ENCODE results near the gene WBP1.

The WBP1 gene

GRCh38 chr2:74489906-74490305 is 31.7 kb downstream of the WBP1 start:
- no peak for DNase-seq (ENCODE audit: low read depth)
- no peak overlapping the region for H3K4me3 ChIP-seq (ENCODE audit: low read length)
- TF ChIP-seq CTCF (conservative IDR thresholded peaks at IDR 0.05; ENCODE audit: low read depth, low read length) = no peak

- no peak overlapping the region for H3K4me3 ChIP-seq (ENCODE audit: low read length)
- no peak for TF ChIP-seq CTCF (conservative IDR thresholded peaks at IDR 0.05; ENCODE audit: low read depth, low read length)
- no peak for DNase-seq (ENCODE audit: low read depth)
These were observed 33.7 kb downstream of the WBP1 start for GRCh38 chr2:74491648-74492544.

GRCh38 chr2:74493546-74493945 is 35.3 kb downstream of the WBP1 start:
- no peak for TF ChIP-seq CTCF (conservative IDR thresholded peaks at IDR 0.05; ENCODE audit: low read depth, low read length)
- DNase-seq (ENCODE audit: low read depth) = no peak
- no peak overlapping the region for H3K4me3 ChIP-seq (ENCODE audit: low read length)

GRCh38 chr2:74495440-74495839 is 37.2 kb downstream of the WBP1 start:
- H3K4me3 ChIP-seq (ENCODE audit: low read length) = no peak overlapping the region
- no peak for DNase-seq (ENCODE audit: low read depth)
- TF ChIP-seq CTCF (conservative IDR thresholded peaks at IDR 0.05; ENCODE audit: low read depth, low read length) = no peak

- DNase-seq (ENCODE audit: low read depth) = no peak
- no peak overlapping the region for H3K4me3 ChIP-seq (ENCODE audit: low read length)
- no peak for TF ChIP-seq CTCF (conservative IDR thresholded peaks at IDR 0.05; ENCODE audit: low read depth, low read length)
These were observed 38.9 kb downstream of the WBP1 start for GRCh38 chr2:74496997-74497776.

- no peak for TF ChIP-seq CTCF (conservative IDR thresholded peaks at IDR 0.05; ENCODE audit: low read depth, low read length)
- DNase-seq (ENCODE audit: low read depth) = no peak
- peak overlapping the region; percentile 41 for H3K4me3 ChIP-seq (ENCODE audit: low read length)
These were observed 39.7 kb downstream of the WBP1 start for GRCh38 chr2:74497777-74498499.
